H1 (cell line): Measurements from ENCODE around the gene SLC1A3. TPM values are rescaled to one million over a fixed set of nuclear protein-coding genes. Genes with fewer than 3 reads are reported as not detected.

ENCODE experiments used
- CTCF ChIA-PET: fragments of 300-600 bp; sonication (Branson Sonifier 250); formaldehyde crosslinking; loops from one replicate; lab custom pipeline; 2021; ENCODE audit not compliant: partially characterized antibody; lab: Charles Lee
- POLR2A ChIA-PET: fragments of 300-600 bp; sonication (Branson Sonifier 250); formaldehyde crosslinking; loops from one replicate; lab custom pipeline; 2021; ENCODE audit warnings: inconsistent platforms; ENCODE audit not compliant: partially characterized antibody; lab: Charles Lee
- DNase-seq, 2 experiments: peaks; one replicate each; pipeline versions ENCODE4 v3.0.0 to v3.0.0-alpha.2; 2010 to 2022; ENCODE audit warnings: low spot score in 2 of 2, low read depth in 1 of 2, mixed read lengths in 1 of 2
- FAIRE-seq: peaks from 2 replicates; lab custom pipeline; 2011; peaks lifted over from hg19 to GRCh38; lab: Jason Lieb, UNC
- H2AFZ ChIP-seq: 2 replicates; pipeline ENCODE4 v1.8.1; 2012; ENCODE audit warnings: low read length, inconsistent platforms
- H2AK5ac ChIP-seq: 2 replicates; pipeline ENCODE4 v1.6.1; 2013; ENCODE audit warnings: low read depth, low read length
- H2BK120ac ChIP-seq: replicated peaks from 2 replicates; pipeline ENCODE3; 2013; ENCODE audit warnings: low read depth, low read length, inconsistent platforms
- H2BK12ac ChIP-seq: 2 replicates; pipeline ENCODE4 v1.6.1; 2013; ENCODE audit warnings: low read depth, low read length
- H2BK15ac ChIP-seq: 2 replicates; pipeline ENCODE4 v1.6.1; 2013; ENCODE audit warnings: low read length
- H2BK20ac ChIP-seq: 2 replicates; pipeline ENCODE4 v1.6.1; 2013; ENCODE audit warnings: low read length
- H2BK5ac ChIP-seq: 2 replicates; pipeline ENCODE4 v1.6.1; 2013; ENCODE audit warnings: low read depth, low read length
- H3K14ac ChIP-seq: 2 replicates; pipeline ENCODE4 v1.6.1; 2013; ENCODE audit warnings: inconsistent platforms; ENCODE audit not compliant: insufficient read length
- H3K18ac ChIP-seq: 2 replicates; pipeline ENCODE4 v1.6.1; 2013; ENCODE audit warnings: low read length; ENCODE audit errors: extremely low read depth
- H3K23ac ChIP-seq: 2 replicates; pipeline ENCODE4 v1.6.1; 2013; ENCODE audit warnings: inconsistent platforms; ENCODE audit not compliant: insufficient read length
- H3K23me2 ChIP-seq: 2 replicates; pipeline ENCODE4 v1.6.1; 2013; ENCODE audit warnings: low read depth, low read length
- H3K27ac ChIP-seq: 2 replicates; pipeline ENCODE4 v1.6.1; 2011; ENCODE audit warnings: low read depth, low read length, inconsistent platforms
- H3K27me3 ChIP-seq, 4 experiments: replicated peaks in 1 of 4; 1 replicate in 1 of 4; 2 replicates in 3 of 4; pipeline versions ENCODE4 v1.6.1 to v1.8.1; 2011 to 2013; ENCODE audit warnings: low read length in 3 of 4, mild to moderate bottlenecking in 3 of 4, inconsistent platforms in 2 of 4, mixed read lengths in 2 of 4, moderate library complexity in 1 of 4; ENCODE audit not compliant: control insufficient read depth in 3 of 4, insufficient read depth in 3 of 4; ENCODE audit errors: extremely low read depth in 1 of 4
- H3K36me3 ChIP-seq, 4 experiments: 2 replicates each; pipeline versions ENCODE4 v1.6.1 to v1.8.1; 2011 to 2013; ENCODE audit warnings: mild to moderate bottlenecking in 4 of 4, low read length in 3 of 4, moderate library complexity in 2 of 4, control low read depth in 1 of 4, inconsistent platforms in 1 of 4; ENCODE audit not compliant: insufficient read depth in 4 of 4, control insufficient read depth in 2 of 4
- H3K4ac ChIP-seq: replicated peaks from 2 replicates; pipeline ENCODE3; 2013; ENCODE audit warnings: low read length, low read depth, mixed read lengths, inconsistent platforms; ENCODE audit not compliant: insufficient read length
- H3K4me1 ChIP-seq, 4 experiments: replicated peaks in 1 of 4; 1 replicate in 1 of 4; 2 replicates in 3 of 4; pipeline versions ENCODE4 v1.6.1 to v1.8.1; 2011 to 2013; ENCODE audit warnings: low read length in 3 of 4, inconsistent platforms in 2 of 4, mixed read lengths in 1 of 4; ENCODE audit not compliant: insufficient read depth in 4 of 4, control insufficient read depth in 3 of 4
- H3K4me2 ChIP-seq, 2 experiments: 2 replicates each; pipeline versions ENCODE4 v1.6.1 to v1.8.1; 2011 to 2013; ENCODE audit warnings: low read depth in 2 of 2, low read length in 2 of 2, control low read depth in 1 of 2, inconsistent platforms in 1 of 2, mild to moderate bottlenecking in 1 of 2; ENCODE audit not compliant: insufficient read depth in 1 of 2
- H3K4me3 ChIP-seq, 4 experiments: fragments of 200-600, 300-600 bp in 1 of 4; sonication (generic), shearing (Covaris generic), sonication (Bioruptor Twin) in 1 of 4; 2 replicates each; pipeline versions ENCODE4 v1.5.1 to v1.8.1; 2011 to 2016; ENCODE audit warnings: low read length in 4 of 4, low read depth in 3 of 4, control low read depth in 2 of 4, inconsistent platforms in 2 of 4, mild to moderate bottlenecking in 2 of 4, mixed read lengths in 1 of 4, moderate library complexity in 1 of 4; ENCODE audit not compliant: insufficient read depth in 2 of 4; ENCODE audit errors: extremely low read depth in 1 of 4
- H3K56ac ChIP-seq: replicated peaks from 2 replicates; pipeline ENCODE3; 2013; ENCODE audit warnings: low read depth, mild to moderate bottlenecking, mixed read lengths, low read length, inconsistent platforms; ENCODE audit not compliant: insufficient read length
- H3K79me1 ChIP-seq: 2 replicates; pipeline ENCODE4 v1.6.1; 2013; ENCODE audit warnings: low read depth, low read length, control low read depth
- H3K79me2 ChIP-seq, 2 experiments: 2 replicates each; pipeline versions ENCODE4 v1.6.1 to v1.8.1; 2012 to 2013; ENCODE audit warnings: low read length in 2 of 2, mild to moderate bottlenecking in 2 of 2, inconsistent platforms in 1 of 2; ENCODE audit not compliant: insufficient read depth in 2 of 2, control insufficient read depth in 1 of 2
- H3K9ac ChIP-seq, 4 experiments: replicated peaks in 1 of 4; 1 replicate in 1 of 4; 2 replicates in 3 of 4; pipeline versions ENCODE4 v1.6.1 to v1.8.1; 2011 to 2013; ENCODE audit warnings: low read depth in 3 of 4, low read length in 3 of 4, control low read depth in 2 of 4, mild to moderate bottlenecking in 2 of 4, moderate library complexity in 2 of 4, inconsistent platforms in 1 of 4; ENCODE audit errors: extremely low read depth in 1 of 4
- H3K9me3 ChIP-seq, 2 experiments: 2 replicates each; pipeline versions ENCODE4 v1.6.1 to v1.8.1; 2012 to 2013; ENCODE audit warnings: mild to moderate bottlenecking in 2 of 2, moderate library complexity in 2 of 2, control low read depth in 1 of 2, inconsistent platforms in 1 of 2, low read depth in 1 of 2, low read length in 1 of 2, mixed read lengths in 1 of 2; ENCODE audit not compliant: insufficient read depth in 2 of 2
- H4K20me1 ChIP-seq, 2 experiments: replicated peaks in 1 of 2; 2 replicates each; pipeline versions ENCODE3 to v1.8.1; 2011 to 2013; ENCODE audit warnings: inconsistent platforms in 2 of 2, low read length in 2 of 2, mild to moderate bottlenecking in 1 of 2; ENCODE audit not compliant: insufficient read depth in 2 of 2, control insufficient read depth in 1 of 2
- H4K5ac ChIP-seq: 2 replicates; pipeline ENCODE4 v1.6.1; 2013; ENCODE audit warnings: low read length, low read depth, mixed read lengths, inconsistent platforms; ENCODE audit not compliant: insufficient read length
- H4K8ac ChIP-seq: 2 replicates; pipeline ENCODE4 v1.8.0; 2013; ENCODE audit warnings: mild to moderate bottlenecking, moderate library complexity, low read length, inconsistent platforms; ENCODE audit not compliant: insufficient read depth; ENCODE audit errors: extremely low read depth
- H4K91ac ChIP-seq: replicated peaks from 2 replicates; pipeline ENCODE3; 2013; ENCODE audit warnings: low read length, mixed read lengths, inconsistent platforms; ENCODE audit not compliant: insufficient read length
- BACH1 ChIP-seq: IDR thresholded peaks from 2 replicates; pipeline ENCODE4 v1.6.1; 2012; ENCODE audit warnings: low read length, improper control_type of control experiment
- BRCA1 ChIP-seq: IDR thresholded peaks from 2 replicates; pipeline ENCODE4 v1.6.1; 2012; ENCODE audit warnings: low read depth, low read length, improper control_type of control experiment
- JUND ChIP-seq: IDR thresholded peaks from 2 replicates; pipeline ENCODE4 v1.6.1; 2011; ENCODE audit warnings: mild to moderate bottlenecking, improper control_type of control experiment, low read length
- RBBP5 ChIP-seq: IDR thresholded peaks from 2 replicates; pipeline ENCODE4 v1.7.1; 2012; ENCODE audit warnings: low read depth, mild to moderate bottlenecking, inconsistent platforms, low read length, moderate library complexity, borderline replicate concordance
- SP1 ChIP-seq: IDR thresholded peaks from 2 replicates; pipeline ENCODE4 v1.6.1; 2011; ENCODE audit warnings: low read depth, low read length
- SP2 ChIP-seq: IDR thresholded peaks from 2 replicates; pipeline ENCODE4 v1.6.1; 2012; ENCODE audit warnings: mild to moderate bottlenecking, low read length, inconsistent platforms
- WGBS, 2 experiments: shearing (Covaris generic) in 1 of 2; methylation state at CpG; one replicate each; pipeline versions ENCODE4 v1.1.6 to v1.1.7; 2013 to 2015; ENCODE audit warnings: low lambda C conversion rate in 2 of 2, mixed read lengths in 2 of 2, inconsistent platforms in 1 of 2, low coverage in 1 of 2, missing lambda C conversion rate in 1 of 2; ENCODE audit not compliant: insufficient replicate concordance in 2 of 2, insufficient coverage in 1 of 2, insufficient read length in 1 of 2; ENCODE audit errors: extremely low coverage in 1 of 2, missing lambda C conversion rate in 1 of 2; 5-methylcytosine and 5-hydroxymethylcytosine counted together
- polyA plus RNA-seq, 7 experiments: library from polyadenylated mRNA; depleted of rRNA in 3 of 7; stranded (reverse) in 5 of 7; unstranded in 2 of 7; fragments of >200 nt in 5 of 7; fragments of 200-250 nt in 2 of 7; gene quantifications; 1 replicate in 5 of 7; 2 replicates in 1 of 7; 4 replicates in 1 of 7; pipeline versions ENCODE4 v1.2.1 to v1.2.3, GENCODE V29; 2011 to 2013; ENCODE audit warnings: missing spikeins in 2 of 7, mixed read lengths in 2 of 7
- total RNA-seq: library from RNA; stranded (reverse); fragmentation: NEBNext Ultra II Directional; extraction: Animal tissue kit (Norgen Biotek cat#: 25700); gene quantifications from 2 replicates; pipeline ENCODE4 v1.2.1, GENCODE V29; 2021
- TF ChIP-seq, protein P1 (sequence below): IDR thresholded peaks from 2 replicates; pipeline ENCODE4 v1.6.1; 2011; ENCODE audit warnings: low read depth, mild to moderate bottlenecking, low read length; ENCODE audit not compliant: insufficient read depth

Gene SLC1A3
- total and polyA plus RNA-seq, 2 of the 8 experiments (the other 6 are each of a cell fraction or from before 2014, with no cell fraction given), result 26.7 to 35.3 TPM

DNA sequence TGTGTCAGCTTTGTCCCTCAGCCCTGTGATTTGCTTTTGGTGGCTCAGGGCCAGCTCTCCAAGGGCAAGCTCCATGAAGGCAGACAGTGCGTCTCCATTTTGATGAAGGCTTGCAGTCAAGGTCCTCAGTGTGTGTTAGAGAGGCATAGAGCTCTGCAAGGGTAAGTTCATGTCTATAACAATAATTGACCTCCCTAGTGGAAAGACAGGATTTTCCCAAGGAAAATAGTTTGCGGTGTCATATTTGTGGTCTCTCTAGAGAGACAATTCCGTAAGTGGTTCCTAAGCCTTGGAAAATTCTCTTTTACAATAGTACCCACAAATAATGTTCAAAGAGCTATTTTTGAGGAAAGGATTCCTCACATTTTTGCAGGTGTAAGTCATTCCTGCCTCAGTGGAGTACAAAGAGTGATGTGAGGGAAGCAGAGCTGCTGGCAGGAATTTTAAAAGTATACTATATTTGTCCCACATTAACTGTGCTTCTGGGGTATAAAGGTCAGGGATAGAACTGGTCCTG lies 40.2 kb downstream of the SLC1A3 start:
- no peaks in the 10 kb centered on the region; a peak in 2 of 8 replicates for H3K36me3 ChIP-seq
- H2BK12ac ChIP-seq, result no peak overlapping the region
- no peak overlapping the region for H3K4ac ChIP-seq
- H2BK15ac ChIP-seq, result no peak overlapping the region
- no peaks in the 10 kb centered on the region for H3K23me2 ChIP-seq
- H3K79me1 ChIP-seq, result no peaks in the 10 kb centered on the region
- POLR2A ChIA-PET, result interaction anchor here (1.2 to 2.0 kb wide), 2 partner anchors 16 to 27 kb away, joined by 3 to 7 read pairs; no protein-coding TSS in a partner anchor
- no peak overlapping the region for H3K9ac ChIP-seq
- no peak for FAIRE-seq
- H3K9me3 ChIP-seq, result no peaks in the 10 kb centered on the region
- CTCF ChIA-PET, result interaction anchor here (1.0 to 2.0 kb wide), 5 partner anchors 8 to 41 kb away, joined by 3 to 7 read pairs (median 3); no protein-coding TSS in a partner anchor
- H4K91ac ChIP-seq, result no peak overlapping the region
- WGBS, 2 experiments, result 86% methylated on average over 3 of the region's 3 CpGs; no CpG with 5 or more reads in 1 of the 2 experiments
- H3K79me2 ChIP-seq, result no peaks in the 10 kb centered on the region
- no peak overlapping the region for H3K4me3 ChIP-seq
- TF ChIP-seq SP2 (no peak), SP1 (no peak), RBBP5 (no peak), BACH1 (no peak), BRCA1 (no peak), JUND (no peak)
- TF ChIP-seq, protein P1, sequence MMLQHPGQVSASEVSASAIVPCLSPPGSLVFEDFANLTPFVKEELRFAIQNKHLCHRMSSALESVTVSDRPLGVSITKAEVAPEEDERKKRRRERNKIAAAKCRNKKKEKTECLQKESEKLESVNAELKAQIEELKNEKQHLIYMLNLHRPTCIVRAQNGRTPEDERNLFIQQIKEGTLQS, result no peak
- H2BK20ac ChIP-seq, result no peak overlapping the region
- H3K23ac ChIP-seq, result no peak overlapping the region
- H3K27me3 ChIP-seq, result no peaks in the 10 kb centered on the region
- H2AFZ ChIP-seq, result no peak overlapping the region
- no peaks in the 10 kb centered on the region for H3K4me1 ChIP-seq
- no peak overlapping the region for H3K56ac ChIP-seq
- no peaks in the 10 kb centered on the region for H4K20me1 ChIP-seq
- no peak overlapping the region for H2AK5ac ChIP-seq
- no peak overlapping the region for H3K14ac ChIP-seq
- no peak overlapping the region for H4K8ac ChIP-seq
- no peak overlapping the region for H3K27ac ChIP-seq
- no peak overlapping the region for H3K4me2 ChIP-seq
- H4K5ac ChIP-seq, result no peak overlapping the region
- H2BK120ac ChIP-seq, result no peak overlapping the region
- no peak for DNase-seq
- no peak overlapping the region for H3K18ac ChIP-seq
- no peak overlapping the region for H2BK5ac ChIP-seq
